GM08714 (cell line): ENCODE measurements around the gene ANKRD16.
"Not testable (repeated sequence)": the region's sequence is repeated elsewhere in the genome, so short reads cannot be mapped to it uniquely, and the experiment has no call there.

Experiments
- H3K4me3 ChIP-seq: fragments of 200-500 bp; sonication (Bioruptor generic); 2 replicates; pipeline ENCODE4 v1.5.1; 2014; ENCODE audit warnings: mild to moderate bottlenecking, low read length, inconsistent platforms
- ZNF274 ChIP-seq: IDR thresholded peaks from 2 replicates; pipeline ENCODE4 v1.6.1; 2012; ENCODE audit warnings: mild to moderate bottlenecking, low read depth, low read length

The ANKRD16 gene

GRCh38 chr10:5895804-5896203 lies 6.1 kb upstream of the ANKRD16 start:
- H3K4me3 ChIP-seq: peak overlapping the region; percentile 40; the same call in 1 of the 2 replicates
- TF ChIP-seq ZNF274: no peak

DNA sequence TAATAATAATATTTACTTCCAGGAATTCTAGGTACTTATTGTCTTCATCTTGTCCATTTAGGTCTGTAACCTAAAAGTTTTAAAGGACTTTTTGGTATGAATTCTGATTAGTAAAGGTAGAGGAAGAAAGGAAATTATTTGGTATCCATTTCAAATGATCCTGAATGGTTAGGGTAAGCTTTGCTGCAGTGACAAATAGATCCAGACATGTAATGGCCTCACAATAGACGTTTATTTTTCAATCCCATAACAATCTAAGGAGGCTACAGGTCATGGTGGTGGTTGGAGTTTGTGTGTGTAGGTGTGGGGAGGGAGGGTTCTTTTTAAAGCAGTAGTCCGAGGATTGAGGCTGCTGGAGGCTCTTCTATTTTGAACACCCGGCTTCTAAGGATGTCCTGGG lies 5.7 kb upstream of the ANKRD16 start:
- no peak for TF ChIP-seq ZNF274
- H3K4me3 ChIP-seq: peak overlapping the region; percentile 39; the same call in 1 of the 2 replicates

GRCh38 chr10:5894873-5895272 lies 5.2 kb upstream of the ANKRD16 start:
- no peak for TF ChIP-seq ZNF274
- H3K4me3 ChIP-seq: no peak overlapping the region

- TF ChIP-seq ZNF274: no peak
- H3K4me3 ChIP-seq: no peak overlapping the region
Measured at GRCh38 chr10:5894403-5894802, 4.7 kb upstream of the ANKRD16 start.

- no peak for TF ChIP-seq ZNF274
- no peak overlapping the region for H3K4me3 ChIP-seq
Measured at GRCh38 chr10:5893321-5893720, 3.6 kb upstream of the ANKRD16 start.

DNA sequence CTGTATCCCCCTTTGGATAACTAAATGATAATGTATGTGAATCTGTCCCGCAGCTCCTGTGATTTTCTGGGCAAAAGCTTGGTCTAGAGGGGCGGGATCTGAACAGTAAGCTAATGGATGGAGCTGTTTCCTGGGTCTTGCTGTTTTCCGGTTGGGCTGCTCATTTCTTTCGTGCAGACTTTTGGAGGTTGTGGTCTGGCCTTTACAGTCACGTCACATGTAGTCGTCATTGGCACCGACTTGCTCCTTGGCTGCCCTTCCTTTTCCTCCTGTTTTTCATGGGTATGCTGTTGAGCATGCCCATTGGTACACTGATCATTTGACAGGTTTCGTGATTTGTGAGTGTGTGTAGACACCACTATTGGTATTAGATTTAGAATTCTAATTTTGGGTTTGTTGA lies 2.3 kb upstream of the ANKRD16 start:
- TF ChIP-seq ZNF274: no peak
- peak overlapping the region; percentile 8; the same call in 1 of the 2 replicates for H3K4me3 ChIP-seq

DNA sequence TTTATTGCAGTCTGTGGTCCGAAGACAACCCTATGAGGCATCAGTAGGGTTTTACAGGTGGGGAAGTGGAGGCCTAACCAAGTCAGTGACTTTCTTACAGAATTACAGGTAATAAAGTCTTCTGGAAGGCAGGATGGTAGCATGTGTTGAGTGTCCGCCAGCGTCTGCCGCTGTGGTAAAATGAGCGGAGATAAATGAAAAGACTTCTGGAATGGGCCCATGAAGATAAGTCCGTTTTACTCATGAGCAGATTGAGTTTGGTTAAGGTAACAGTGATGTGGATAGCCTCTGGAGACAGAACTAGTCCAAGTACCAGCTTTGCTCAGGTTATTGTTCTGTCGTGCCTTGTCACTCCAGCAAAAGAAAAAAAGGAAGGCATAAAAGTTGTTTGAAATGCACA lies 1.3 kb upstream of the ANKRD16 start:
- peak overlapping the region; percentile 97 for H3K4me3 ChIP-seq
- TF ChIP-seq ZNF274: no peak

DNA sequence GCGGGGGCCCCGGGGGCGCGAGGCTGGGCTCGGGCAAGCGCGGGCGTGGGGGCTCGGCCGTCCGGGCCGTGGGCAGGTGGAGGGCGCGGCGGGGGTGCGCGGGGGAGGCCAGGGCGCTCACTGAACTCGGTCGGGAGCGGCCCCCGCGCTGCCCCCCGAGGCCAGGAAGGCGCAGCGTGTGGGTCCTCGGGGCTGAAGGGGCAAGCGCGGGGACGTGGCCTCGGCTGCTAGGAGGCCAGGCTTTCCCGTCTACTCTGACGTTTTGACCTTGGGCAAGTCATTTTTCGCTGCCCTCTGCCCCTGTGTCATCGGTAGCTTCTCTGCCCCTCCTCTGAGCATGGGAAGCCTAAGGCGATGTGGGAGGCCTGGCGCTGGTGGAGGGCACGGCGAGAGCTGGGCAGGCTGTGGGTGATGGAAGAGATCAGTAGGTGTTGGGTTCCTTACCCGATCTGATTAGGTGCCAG lies 791 bp upstream of the ANKRD16 start:
- TF ChIP-seq ZNF274: no peak

DNA sequence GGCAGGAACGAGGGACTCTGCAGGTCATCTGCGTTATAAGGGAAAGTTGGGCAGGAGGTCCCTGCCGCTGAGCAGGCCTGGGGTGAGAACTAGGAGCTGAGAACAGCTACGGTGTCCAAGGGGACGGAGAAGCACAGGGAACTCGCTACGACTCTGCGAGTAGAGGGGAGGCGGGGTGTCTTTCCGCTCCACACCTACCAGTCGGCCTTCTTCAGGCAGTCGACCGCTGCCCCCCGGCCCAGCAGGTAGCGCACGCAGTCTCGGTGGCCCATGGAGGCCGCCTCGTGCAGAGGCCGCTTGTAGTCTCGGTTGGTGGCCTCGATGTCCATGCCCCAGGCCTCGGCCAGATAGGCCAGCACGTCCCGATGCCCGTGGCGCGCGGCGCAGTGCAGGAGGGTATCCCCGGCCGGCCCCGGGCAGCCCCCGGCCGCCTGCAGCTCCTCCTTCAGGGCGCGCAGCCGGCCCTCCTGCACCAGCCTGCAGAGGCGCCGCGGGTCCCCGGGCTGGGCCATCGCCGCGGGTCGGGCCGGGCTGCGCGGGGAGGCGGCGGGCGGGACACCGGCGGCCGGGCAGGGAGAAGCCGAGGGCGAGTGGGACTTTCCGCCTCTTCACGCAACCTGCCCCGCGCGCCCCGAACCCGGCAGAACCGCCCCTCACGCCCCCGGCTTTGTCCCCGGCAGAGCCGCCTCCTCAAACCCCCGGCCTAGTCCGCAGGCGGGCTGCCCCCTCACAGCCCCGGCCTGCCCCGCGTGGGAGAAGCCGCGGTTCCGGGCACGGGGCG lies 660 bp downstream of the ANKRD16 start:
- TF ChIP-seq ZNF274: no peak
- peak overlapping the region; percentile 93 for H3K4me3 ChIP-seq

More for the DNA sequence above, 791 bp upstream of the ANKRD16 start:
- peak overlapping the region; percentile 97 for H3K4me3 ChIP-seq

DNA sequence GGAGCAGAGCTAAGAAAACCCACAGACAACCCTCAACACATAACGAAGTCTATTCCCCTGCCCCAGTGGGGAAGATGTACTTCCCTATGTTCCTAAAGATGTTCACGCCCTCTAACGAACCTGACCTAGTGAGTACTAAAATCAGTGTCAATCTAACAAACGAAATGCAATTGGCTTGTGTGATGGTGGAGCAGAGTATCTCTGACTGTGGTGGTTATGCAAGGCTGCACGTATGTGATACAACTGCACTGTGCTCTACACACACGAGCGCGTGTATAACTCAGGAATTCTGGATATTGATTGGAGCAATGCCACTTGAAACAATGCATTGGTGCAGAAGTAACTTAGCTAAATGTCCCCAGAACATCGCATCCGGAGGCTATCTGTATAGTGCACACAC lies 1.3 kb downstream of the ANKRD16 start:
- H3K4me3 ChIP-seq: peak overlapping the region; percentile 93
- TF ChIP-seq ZNF274: no peak

GRCh38 chr10:5887641-5888040 lies 2.1 kb downstream of the ANKRD16 start:
- TF ChIP-seq ZNF274: no peak
- no peak overlapping the region for H3K4me3 ChIP-seq

- H3K4me3 ChIP-seq: no peak overlapping the region
- TF ChIP-seq ZNF274: no peak
Measured at GRCh38 chr10:5887029-5887428, 2.7 kb downstream of the ANKRD16 start.

DNA sequence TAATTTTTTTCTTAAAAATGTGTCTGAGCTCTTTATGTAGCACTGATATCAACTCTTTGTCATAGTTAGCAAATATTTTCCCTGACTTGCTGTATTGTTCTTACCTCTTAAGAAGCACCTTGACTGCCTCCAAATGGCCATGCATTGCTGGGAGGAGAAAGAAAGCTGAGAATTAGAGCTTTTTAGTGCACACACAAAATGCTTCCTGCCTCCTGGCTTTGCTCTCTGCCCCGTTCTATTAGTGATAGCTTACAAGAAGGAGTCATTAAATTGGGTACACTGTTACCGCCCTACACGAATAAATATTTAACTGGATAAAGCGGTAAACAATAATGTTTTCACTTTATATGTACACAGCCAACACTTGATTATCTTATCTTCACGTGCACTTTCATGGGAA lies 4.1 kb downstream of the ANKRD16 start:
- no peak overlapping the region for H3K4me3 ChIP-seq
- no peak for TF ChIP-seq ZNF274

- TF ChIP-seq ZNF274: no peak
Measured at GRCh38 chr10:5882961-5883360, 6.7 kb downstream of the ANKRD16 start.

GRCh38 chr10:5877041-5877440 lies 12.7 kb downstream of the ANKRD16 start:
- not testable (repeated sequence) for H3K4me3 ChIP-seq

More at GRCh38 chr10:5882961-5883360, 6.7 kb downstream of the ANKRD16 start:
- no peak overlapping the region for H3K4me3 ChIP-seq
